ENCODE results near the gene PCP2. TPM values are rescaled to one million over a fixed set of nuclear protein-coding genes. Genes with fewer than 3 reads are reported as not detected.

PCP2 gene
- total RNA-seq, 1 donor = not detected

DNA sequence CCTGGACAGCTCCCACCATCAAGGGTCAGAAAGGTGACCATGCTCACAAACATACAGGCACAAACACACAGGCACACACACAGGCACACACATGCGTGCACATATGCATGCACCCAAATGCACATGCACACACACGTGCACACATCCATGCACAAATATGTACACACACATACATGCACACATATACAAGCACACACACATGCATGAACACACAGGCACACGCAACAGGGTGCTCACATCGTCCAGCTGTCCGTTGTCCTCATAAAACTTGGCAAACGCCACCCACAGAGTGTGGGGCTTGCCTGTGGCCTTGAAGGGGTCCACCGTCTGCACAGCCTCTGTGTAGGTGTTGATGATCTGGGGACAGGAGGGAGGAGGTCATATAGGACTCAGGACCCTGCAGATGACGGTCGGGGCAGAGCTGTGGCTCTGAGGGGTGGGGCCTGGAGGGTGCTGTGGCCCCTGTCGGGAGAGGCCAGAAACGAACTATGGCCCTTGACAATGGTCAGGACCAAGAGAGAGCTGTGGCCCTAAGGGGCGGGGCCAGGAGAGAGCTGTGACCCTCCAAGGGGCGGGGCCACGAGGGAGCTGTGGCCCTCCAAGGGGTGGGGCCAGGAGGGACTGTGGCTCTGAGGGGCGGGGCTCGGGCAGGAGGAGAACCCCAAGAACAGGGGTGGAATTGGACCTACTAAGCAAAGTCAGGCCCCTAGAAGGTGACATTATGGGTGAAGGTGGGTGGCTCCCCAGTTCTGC is 10.4 kb downstream of the PCP2 start:
- peaks cover 32% of the 10 kb centered on the region for H3K79me2 ChIP-seq (ENCODE audit: insufficient read depth, low read length)
- DNase-seq (ENCODE audit: insufficient read length, low spot score, missing footprints) = no peak
- H3K4me2 ChIP-seq (ENCODE audit: insufficient read depth, low read length) = no peak overlapping the region
- H4K20me1 ChIP-seq (ENCODE audit: insufficient read depth, low read length) = peaks cover 8% of the 10 kb centered on the region
- H3K27ac ChIP-seq (ENCODE audit: low read depth, low read length) = no peak overlapping the region
- H3K9me3 ChIP-seq (ENCODE audit: low read depth, low read length) = no peaks in the 10 kb centered on the region
- H3K27me3 ChIP-seq (ENCODE audit: insufficient read depth, low read length) = no peaks in the 10 kb centered on the region
- TF ChIP-seq CTCF (IDR thresholded peaks at IDR 0.05; ENCODE audit: extremely low read depth, low read depth, low read length) = no peak
- peaks cover 19% of the 10 kb centered on the region for H3K36me3 ChIP-seq (ENCODE audit: insufficient read depth, low read length)
- peaks cover under 1% of the 10 kb centered on the region for H3K4me1 ChIP-seq (ENCODE audit: insufficient read depth, low read length)
- no peak overlapping the region for H2AFZ ChIP-seq (ENCODE audit: low read length)
- no peak overlapping the region for H3K4me3 ChIP-seq (ENCODE audit: insufficient read depth, low read length)

GRCh38 chr19:7620442-7621412 is 12.8 kb downstream of the PCP2 start:
- Histone ChIP-seq H3K4me3 (ENCODE audit: insufficient read depth, low read length) (no peak overlapping the region), H3K27me3 (ENCODE audit: insufficient read depth, low read length) (no peaks in the 10 kb centered on the region), H3K36me3 (ENCODE audit: insufficient read depth, low read length) (peaks cover 19% of the 10 kb centered on the region), H3K9me3 (ENCODE audit: low read depth, low read length) (no peaks in the 10 kb centered on the region), H2AFZ (ENCODE audit: low read length) (no peak overlapping the region), H3K79me2 (ENCODE audit: insufficient read depth, low read length) (peaks cover 8% of the 10 kb centered on the region), H3K27ac (ENCODE audit: low read depth, low read length) (no peak overlapping the region), H3K4me2 (ENCODE audit: insufficient read depth, low read length) (no peak overlapping the region), H3K4me1 (ENCODE audit: insufficient read depth, low read length) (no peaks in the 10 kb centered on the region), H4K20me1 (ENCODE audit: insufficient read depth, low read length) (peaks cover 5% of the 10 kb centered on the region)
- DNase-seq (ENCODE audit: insufficient read length, low spot score, missing footprints) = no peak
- no peak for TF ChIP-seq CTCF (IDR thresholded peaks at IDR 0.05; ENCODE audit: extremely low read depth, low read depth, low read length)

- H3K4me2 ChIP-seq (ENCODE audit: insufficient read depth, low read length) = no peak overlapping the region
- H4K20me1 ChIP-seq (ENCODE audit: insufficient read depth, low read length) = peaks cover 5% of the 10 kb centered on the region
- no peak for DNase-seq (ENCODE audit: insufficient read length, low spot score, missing footprints)
- H2AFZ ChIP-seq (ENCODE audit: low read length) = no peak overlapping the region
- H3K9me3 ChIP-seq (ENCODE audit: low read depth, low read length) = no peaks in the 10 kb centered on the region
- no peak for TF ChIP-seq CTCF (IDR thresholded peaks at IDR 0.05; ENCODE audit: extremely low read depth, low read depth, low read length)
- no peaks in the 10 kb centered on the region for H3K4me1 ChIP-seq (ENCODE audit: insufficient read depth, low read length)
- peaks cover 2% of the 10 kb centered on the region for H3K79me2 ChIP-seq (ENCODE audit: insufficient read depth, low read length)
- H3K4me3 ChIP-seq (ENCODE audit: insufficient read depth, low read length) = no peak overlapping the region
- no peak overlapping the region for H3K27ac ChIP-seq (ENCODE audit: low read depth, low read length)
- peaks cover 19% of the 10 kb centered on the region for H3K36me3 ChIP-seq (ENCODE audit: insufficient read depth, low read length)
- no peaks in the 10 kb centered on the region for H3K27me3 ChIP-seq (ENCODE audit: insufficient read depth, low read length)
Observed at GRCh38 chr19:7619671-7620441, 13.7 kb downstream of the PCP2 start.

Data from osteoblast (primary cell).